NCI-H2081 (cell line): ENCODE results near the gene UBFD1.
"Not testable (repeated sequence)": the region's sequence is repeated elsewhere in the genome, so short reads cannot be mapped to it uniquely, and the experiment has no call there.

Source experiments
- DNase-seq, 2 experiments: peaks; one replicate each; lab custom pipeline; 2025; lab: John Stamatoyannopoulos, UW

UBFD1 gene

GRCh38 chr16:23567602-23568001, 10.1 kb downstream of the UBFD1 start:
- no peak for DNase-seq

- DNase-seq, result no peak
Measured at GRCh38 chr16:23570992-23571632, 13.6 kb downstream of the UBFD1 start.

- no peak for DNase-seq
Measured at GRCh38 chr16:23571895-23572294, 14.4 kb downstream of the UBFD1 start.

- DNase-seq, result no peak
Measured at GRCh38 chr16:23572394-23572793, 14.9 kb downstream of the UBFD1 start.

- no peak for DNase-seq
Measured at GRCh38 chr16:23573817-23574216, 16.3 kb downstream of the UBFD1 start.

- no peak for DNase-seq
Measured at GRCh38 chr16:23575834-23576233, 18.3 kb downstream of the UBFD1 start.

GRCh38 chr16:23577493-23577892, 20.0 kb downstream of the UBFD1 start:
- DNase-seq, result no peak

DNA sequence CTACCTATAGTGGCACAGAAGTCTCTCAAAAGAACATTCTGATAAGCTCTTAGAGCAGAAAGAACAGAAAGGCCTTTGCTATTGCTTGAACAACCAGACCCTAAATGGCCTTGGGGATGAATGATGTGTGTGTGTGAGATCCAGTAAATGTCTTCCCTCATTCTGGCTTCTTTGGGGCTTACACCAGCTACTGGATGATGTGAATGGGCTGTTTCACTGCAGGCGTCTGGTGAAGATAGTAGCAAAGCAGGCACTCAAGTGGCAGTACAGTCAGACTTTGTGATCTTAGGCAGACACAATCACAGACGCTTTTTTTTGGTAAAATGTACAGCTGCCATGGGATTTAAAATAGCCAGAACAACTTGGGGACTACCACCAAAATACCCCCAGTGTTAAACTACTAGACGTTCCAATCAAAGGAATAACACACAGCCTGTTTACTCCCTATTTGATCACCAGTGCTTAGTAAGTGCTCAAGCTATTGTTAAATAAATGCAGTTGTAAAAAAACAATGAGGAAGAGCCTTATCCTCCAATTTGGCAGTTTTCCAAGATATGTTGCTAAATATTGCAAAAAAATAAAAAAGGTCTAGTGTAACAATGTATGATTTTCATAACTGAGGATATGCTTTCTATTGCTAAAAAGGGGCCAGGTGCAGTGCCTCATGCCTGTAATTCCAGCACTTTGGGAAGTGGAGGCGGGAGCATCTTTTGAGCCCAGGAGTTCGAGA, 20.7 kb downstream of the UBFD1 start:
- DNase-seq, result no peak

DNA sequence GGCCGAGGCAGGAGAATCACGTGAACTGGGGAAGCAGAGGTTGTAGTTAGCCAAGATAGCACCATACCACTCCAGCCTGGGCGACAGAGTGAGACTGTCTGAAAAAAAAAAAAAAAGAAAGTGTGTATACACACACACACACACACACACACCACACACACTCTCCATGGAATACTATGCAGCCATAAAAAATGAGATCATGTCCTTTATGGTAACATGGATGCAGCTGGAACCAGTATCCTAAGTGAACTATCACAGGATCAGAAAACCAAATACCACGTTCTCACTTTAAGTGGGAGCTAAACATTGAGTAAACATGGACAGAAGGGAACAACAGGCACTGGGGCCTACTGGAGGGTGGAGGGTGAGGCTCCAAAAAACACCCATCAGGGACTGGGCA, 21.8 kb downstream of the UBFD1 start:
- no peak for DNase-seq

DNA sequence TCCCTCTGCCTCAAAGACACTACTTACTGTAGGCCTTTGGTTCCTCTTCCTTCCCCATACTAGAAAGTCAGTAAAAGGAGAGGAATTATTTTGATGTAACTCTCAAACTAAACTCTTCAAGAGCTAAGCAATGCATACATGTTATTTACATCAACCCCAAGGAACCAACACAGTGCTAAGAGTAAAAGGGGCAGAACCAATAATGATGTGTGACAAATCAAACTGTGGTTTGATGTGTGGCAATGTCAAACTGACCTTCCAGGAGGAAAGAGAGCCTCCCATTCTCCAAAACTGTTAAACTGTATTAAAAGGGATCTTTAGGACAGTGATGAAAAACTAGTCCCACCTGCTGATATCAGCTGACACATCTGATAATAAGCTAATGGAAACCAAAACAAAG, 22.9 kb downstream of the UBFD1 start:
- no peak for DNase-seq

DNA sequence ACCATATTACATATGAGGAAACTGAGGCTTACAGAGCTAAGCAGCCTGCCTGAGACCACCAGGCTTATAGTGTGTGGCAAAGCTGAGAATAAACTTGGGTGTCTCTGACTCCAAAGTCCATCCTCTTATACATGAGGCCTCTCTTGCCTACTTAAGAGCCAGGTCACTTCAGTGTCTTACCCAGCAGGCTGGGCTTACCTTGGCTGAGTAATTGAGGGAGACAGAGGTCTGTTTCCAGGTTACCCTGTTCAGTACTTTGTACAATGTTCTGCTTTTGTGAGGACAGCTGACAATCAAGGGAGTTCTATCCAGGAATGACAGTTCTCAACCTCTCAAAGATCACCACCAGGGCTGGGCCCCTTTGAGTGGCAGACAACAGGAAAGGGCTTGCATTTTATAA, 24.2 kb downstream of the UBFD1 start:
- no peak for DNase-seq

DNA sequence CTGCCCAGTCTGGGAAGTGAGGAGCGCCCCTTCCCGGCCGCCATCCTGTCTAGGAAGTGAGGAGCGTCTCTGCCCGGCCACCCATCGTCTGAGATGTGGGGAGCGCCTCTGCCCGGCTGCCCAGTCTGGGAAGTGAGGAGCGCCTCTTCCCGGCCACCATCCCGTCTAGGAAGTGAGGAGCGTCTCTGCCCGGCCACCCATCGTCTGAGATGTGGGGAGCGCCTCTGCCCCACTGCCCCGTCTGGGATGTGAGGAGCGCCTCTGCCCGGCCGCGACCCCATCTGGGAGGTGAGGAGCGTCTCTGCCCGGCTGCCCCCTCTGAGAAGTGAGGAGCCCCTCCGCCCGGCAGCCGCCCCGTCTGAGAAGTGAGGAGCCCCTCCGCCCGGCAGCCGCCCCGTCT, 25.7 kb downstream of the UBFD1 start:
- not testable (repeated sequence) for DNase-seq

DNA sequence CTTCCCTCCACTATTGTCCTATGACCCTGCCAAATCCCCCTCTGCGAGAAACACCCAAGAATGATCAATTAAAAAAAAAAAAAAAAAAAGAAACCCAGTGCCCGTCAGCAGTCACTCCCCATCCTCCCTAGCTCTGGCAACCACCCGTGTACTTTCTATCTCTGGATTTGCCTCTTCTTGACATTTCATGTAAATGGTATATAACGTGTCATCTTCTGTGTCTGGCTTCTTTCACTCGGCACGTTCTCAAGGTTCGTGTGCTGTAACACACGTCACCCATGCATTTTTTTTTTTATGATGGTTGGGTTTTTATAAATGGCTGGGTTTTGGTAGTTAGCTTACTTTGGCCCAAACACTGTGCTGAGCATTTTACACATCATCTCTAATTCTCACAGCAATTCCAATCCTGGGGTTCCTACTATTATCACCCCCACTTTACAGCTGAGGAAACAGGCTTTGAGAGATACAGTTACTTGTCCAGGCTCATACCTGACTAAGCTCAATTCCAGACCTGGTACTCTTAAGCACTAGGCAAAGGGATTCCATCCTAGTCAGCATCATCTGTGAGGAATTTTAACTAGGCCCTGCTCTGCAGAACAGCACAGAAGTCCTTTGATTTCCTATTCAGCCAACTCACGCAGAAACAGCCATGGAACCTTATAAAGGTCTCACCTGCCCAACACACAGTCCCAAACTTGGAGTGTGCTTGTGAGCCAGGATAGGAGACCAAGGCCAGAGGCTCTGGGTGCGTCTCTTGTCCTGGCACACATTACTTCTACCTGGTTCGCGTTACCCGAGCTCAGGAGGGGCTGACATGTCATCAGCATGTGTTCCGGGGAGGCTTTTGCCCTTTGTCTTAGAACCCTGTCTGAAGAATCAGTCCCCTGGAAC, 26.9 kb downstream of the UBFD1 start:
- no peak for DNase-seq

DNA sequence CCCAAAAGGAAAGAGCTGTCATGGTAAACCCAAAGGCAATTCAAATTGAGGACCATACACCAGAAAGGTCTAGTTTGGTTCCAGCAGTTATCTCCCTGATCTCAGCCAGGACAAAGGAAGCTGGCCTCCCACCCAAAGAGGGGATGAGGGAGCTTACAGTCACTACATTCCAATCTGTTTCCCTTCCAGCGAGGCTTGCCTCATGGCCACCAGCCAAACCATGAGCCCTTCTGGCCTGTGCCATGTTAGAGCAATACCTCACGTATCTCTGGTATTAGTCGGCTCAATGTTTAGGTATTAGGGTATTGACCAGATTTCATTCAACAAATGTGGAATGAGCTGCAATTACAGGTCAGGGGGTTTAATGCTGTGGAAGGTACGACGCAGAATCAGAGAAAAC, 30.2 kb downstream of the UBFD1 start:
- no peak for DNase-seq

DNA sequence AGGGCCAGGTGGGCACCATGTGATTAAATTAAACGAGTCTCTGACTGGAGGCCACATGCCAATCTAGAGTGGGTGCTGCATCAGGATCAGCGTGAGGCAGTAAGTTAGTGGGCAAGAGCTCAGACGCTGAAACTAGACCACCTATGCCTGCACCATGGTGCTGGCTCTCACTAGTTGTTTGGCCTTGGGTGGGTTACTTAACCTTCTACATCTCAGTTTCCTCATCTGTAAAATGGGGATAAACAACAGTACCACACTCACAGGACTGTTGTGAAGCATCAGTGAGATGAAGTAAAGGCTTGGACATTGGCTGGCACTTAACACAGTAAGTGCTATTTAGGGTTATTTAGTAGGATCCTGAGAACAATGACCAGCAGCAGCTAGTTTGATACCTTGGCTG, 32.7 kb downstream of the UBFD1 start:
- DNase-seq, result no peak

DNA sequence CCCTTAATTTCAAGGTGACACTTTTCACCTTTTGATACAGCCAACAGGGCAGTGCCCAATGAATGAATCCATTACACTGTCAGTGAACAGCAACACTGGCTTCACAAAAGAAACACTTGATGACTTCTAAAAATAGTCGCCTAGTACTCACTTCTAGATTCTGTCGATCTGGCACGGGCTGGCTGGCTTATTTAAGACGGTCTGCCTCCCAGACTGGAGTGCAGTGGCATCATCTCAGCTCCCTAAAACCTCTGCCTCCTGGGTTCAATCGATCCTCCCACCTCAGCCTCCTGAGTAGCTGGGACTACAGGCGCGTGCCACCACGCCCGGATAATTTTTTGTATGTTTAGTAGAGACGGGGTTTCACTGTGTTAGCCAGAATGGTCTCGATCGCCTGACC, 36.7 kb downstream of the UBFD1 start:
- DNase-seq, result no peak

DNA sequence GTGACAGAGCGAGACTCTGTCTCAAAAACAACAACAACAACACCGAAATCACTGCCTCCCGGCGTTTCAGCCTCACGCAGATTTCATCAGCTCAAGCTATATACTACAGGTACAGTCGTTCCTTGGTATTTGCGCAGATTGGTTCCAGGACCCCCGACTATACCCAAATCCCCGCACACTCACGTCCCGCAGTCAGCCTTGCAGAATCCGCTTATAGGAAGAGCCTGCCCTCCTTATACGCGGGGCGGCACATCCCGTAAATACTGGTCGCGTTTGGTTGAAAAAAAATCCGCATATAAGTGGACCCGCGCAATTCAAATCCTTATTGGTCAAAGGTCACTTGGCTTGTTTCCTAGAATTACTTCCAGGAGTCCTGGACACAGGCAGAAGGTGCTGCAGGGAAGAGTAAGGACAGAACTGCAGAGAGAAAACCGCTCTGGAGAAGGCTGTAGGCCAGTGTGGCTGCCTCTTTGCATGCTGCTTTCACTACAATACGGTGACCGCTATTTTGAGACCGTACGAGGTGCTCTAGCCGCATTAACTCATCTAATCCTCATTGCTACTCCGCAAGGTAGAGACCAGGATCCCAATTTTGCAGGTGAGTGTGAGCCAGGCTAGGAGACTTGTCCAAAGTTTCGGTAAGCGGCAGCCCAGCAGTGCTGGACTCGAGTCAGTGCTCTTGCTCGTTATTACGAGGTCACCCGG, 37.9 kb downstream of the UBFD1 start:
- no peak for DNase-seq

DNA sequence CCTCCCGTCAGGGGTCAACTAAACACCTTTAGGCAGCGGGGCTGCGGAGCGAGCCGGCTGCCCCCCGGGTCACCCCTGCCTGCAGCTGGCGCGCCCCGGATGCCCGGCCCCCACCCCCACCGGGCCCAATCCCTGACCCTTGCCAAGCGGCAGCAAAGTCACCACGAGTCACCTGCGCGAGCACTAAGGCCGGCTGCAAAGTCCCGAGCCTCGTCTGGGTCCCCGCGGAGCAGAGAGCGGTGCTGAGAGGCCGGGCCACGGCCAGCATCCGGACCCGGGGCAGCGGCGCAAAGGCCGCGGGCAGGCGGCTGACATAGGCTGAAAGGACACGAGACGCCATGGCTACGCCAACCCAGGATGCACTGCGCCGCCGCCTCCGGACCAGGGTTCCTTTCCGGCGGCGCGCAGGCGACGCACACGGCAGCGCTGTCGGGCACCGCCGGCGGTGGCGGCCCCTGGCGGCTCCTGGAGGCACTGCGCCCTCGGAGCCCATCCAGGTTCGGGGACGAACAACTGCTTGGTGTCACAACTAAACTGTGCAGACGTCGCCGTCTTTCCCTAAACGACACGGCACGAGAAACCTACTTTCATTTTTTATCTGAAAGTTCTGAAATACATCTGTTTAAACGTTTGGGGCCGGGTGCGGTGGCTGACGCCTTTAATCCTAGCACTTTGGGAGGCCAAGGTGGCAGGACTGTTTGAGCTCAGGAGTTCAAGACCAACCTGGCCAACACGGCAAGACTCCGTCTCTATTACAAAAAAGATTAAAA, 38.6 kb downstream of the UBFD1 start, which contains the start of gene NDUFAB1:
Gene NDUFAB1, minus strand, starts transcription at position 366 of the 770 bp plus-strand sequence. Its CDS starts 26 bp downstream, at position 340.
- DNase-seq, result peak; percentile 84 to 90

GRCh38 chr16:23597003-23597756, 39.7 kb downstream of the UBFD1 start:
- DNase-seq, result peak in 1 of 2 experiments; percentile 8

DNA sequence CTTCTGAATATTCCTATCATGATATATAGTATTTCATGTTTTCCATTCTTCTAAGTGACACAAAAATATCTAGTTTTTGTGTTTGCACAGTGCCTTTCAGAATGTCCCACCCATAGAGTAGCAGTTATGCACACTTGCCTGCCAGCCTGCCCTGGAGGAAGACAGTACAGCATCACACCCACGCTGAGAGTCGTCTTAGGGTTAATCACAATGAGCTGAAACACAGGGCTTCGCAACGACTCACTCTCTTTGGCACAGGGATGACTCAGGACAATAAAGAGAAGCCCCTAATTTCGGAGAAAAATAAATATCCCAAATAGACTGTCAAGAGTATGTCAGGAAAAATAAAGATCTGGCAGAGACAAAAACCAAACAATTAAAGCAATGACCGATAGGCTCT, 50.2 kb downstream of the UBFD1 start:
- DNase-seq, result no peak

- no peak for DNase-seq
Measured at GRCh38 chr16:23608194-23608593, 50.7 kb downstream of the UBFD1 start.
